Central memory CD8-positive, alpha-beta T cell (primary cell): ENCODE measurements around the gene PTPRG.

Source experiments
- ATAC-seq: fragments of 150-1000 bp; cut with Tn5 transposase; replicated peaks from 2 replicates; pipeline ENCODE4 v1.10.0; 2022; ENCODE audit warnings: mild to moderate bottlenecking, moderate FRiP score, moderate number of reproducible peaks; ENCODE audit not compliant: poor library complexity, severe bottlenecking; ENCODE audit errors: extremely low read depth
- DNase-seq, 2 donors: peaks; one replicate each; pipeline ENCODE4 v3.0.0; 2021; ENCODE audit warnings: low spot score in 2 of 2
- H3K27ac Mint-ChIP-seq: one replicate; pipeline ENCODE4 v1.8.0; 2022; ENCODE audit warnings: low read depth, mild to moderate bottlenecking, moderate library complexity, mixed read lengths
- H3K27me3 Mint-ChIP-seq: one replicate; pipeline ENCODE4 v1.8.0; 2022; ENCODE audit warnings: mixed read lengths
- H3K36me3 Mint-ChIP-seq: one replicate; pipeline ENCODE4 v1.8.0; 2022; ENCODE audit warnings: mild to moderate bottlenecking, moderate library complexity, mixed read lengths; ENCODE audit not compliant: insufficient read depth
- H3K4me1 Mint-ChIP-seq: one replicate; pipeline ENCODE4 v1.8.0; 2022; ENCODE audit warnings: mixed read lengths
- H3K4me3 Mint-ChIP-seq: one replicate; pipeline ENCODE4 v1.8.0; 2022; ENCODE audit warnings: mild to moderate bottlenecking, moderate library complexity, mixed read lengths
- H3K9me3 Mint-ChIP-seq: one replicate; pipeline ENCODE4 v1.8.0; 2022; ENCODE audit warnings: mixed read lengths

PTPRG gene

GRCh38 chr3:62343755-62344154 is 782.4 kb downstream of the PTPRG start:
- ATAC-seq (no peak), DNase-seq (no peak)
- Mint-ChIP-seq H3K9me3 (peaks cover 16% of the 10 kb centered on the region), H3K4me3 (no peak overlapping the region), H3K4me1 (no peaks in the 10 kb centered on the region), H3K36me3 (peaks cover 2% of the 10 kb centered on the region), H3K27me3 (peaks cover 9% of the 10 kb centered on the region), H3K27ac (no peak overlapping the region)
